CD4-positive, alpha-beta T cell treated with Interleukin-17A for 1 hour (primary cell): ENCODE measurements around the gene CCDC32.
"Not testable (repeated sequence)": the region's sequence is repeated elsewhere in the genome, so short reads cannot be mapped to it uniquely, and the experiment has no call there.

Experiments
- DNase-seq: peaks from one replicate; pipeline ENCODE4 v3.0.0-alpha.2; 2020

Gene CCDC32, protein sequence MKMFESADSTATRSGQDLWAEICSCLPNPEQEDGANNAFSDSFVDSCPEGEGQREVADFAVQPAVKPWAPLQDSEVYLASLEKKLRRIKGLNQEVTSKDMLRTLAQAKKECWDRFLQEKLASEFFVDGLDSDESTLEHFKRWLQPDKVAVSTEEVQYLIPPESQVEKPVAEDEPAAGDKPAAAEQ

DNA sequence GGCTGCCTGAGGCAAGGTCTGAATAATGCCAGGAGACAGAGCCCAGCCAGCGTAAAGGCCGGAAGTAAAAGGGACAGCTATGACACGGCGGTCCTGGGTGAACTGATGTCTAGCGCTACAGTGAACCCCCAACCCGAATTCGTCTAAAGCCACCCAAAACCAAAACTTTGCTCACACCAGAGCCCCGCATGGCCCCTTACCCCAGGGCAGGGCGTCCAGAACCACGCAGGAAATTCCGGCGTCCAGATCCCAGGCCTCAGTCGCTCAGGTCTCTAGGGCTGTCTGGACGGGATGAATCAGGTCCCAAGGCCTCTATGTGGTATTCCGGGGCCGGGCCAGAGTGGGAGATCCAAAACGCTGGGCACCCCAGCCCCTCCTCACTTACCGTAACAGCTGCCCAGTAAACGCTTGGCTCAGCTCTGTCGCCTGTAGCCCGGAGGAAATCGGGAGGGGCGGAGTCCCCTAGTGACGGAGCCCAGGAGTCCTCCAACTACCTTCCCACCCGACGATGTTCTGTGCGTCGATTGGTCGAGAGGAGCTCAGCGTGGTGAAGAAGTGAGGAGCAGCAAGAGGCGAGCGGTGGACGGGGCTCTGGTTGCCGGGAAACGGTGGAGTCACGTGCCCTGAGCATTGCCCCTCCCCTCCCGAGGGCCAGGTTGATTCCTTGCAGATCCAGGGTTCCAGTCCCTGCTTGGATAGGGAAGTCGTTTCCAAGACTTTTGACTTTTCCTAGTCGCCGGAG is at the start of gene CCDC32:
CCDC32 (minus strand) TSS at position 452 of the 742 bp plus-strand sequence. CDS start 2,027 bp downstream, outside the sequence.
- DNase-seq: peak; percentile 96

- DNase-seq: no peak
These were observed 48.2 kb upstream of the CCDC32 start for GRCh38 chr15:40613080-40613479.

- DNase-seq: no peak
These were observed 39.1 kb upstream of the CCDC32 start for GRCh38 chr15:40603935-40604334.

DNA sequence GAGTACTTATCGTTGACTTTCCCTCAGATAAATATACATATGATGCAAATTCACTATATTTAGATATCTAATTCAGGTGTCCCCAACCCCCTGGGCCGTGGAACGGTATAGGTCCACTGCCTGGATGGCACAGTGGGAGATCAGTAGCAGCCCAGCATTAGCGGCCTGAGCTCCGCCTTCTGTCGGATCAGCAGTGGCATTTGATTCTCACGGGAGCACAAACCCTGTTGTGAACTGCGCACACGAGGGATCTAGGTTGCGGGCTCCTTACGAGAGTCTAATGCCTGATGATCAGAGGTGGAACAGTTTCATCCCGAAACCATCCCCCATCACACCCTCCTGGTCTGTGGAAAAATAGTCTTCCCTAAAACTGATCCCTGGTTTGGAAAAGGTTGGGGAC is 36.1 kb upstream of the CCDC32 start:
- DNase-seq: no peak

DNA sequence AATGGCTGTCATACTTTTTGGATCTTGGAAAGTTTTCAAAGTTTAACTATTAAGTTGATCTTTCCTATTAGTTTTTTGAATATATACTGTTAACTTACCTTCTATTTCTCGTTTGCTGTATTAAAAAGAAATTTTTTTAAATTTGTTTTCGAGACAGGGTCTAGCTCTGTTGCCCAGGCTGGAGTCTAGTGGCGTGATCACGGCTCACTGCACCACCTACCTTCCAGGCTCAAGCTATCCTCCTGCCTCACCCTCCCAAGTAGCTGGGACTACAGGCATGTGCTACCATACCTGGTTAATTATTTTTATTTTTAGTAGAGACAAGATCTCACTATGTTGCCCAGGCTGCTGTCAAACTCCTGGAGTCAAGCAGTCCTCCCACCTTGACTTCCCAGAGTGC is 33.8 kb upstream of the CCDC32 start:
- DNase-seq: no peak

DNA sequence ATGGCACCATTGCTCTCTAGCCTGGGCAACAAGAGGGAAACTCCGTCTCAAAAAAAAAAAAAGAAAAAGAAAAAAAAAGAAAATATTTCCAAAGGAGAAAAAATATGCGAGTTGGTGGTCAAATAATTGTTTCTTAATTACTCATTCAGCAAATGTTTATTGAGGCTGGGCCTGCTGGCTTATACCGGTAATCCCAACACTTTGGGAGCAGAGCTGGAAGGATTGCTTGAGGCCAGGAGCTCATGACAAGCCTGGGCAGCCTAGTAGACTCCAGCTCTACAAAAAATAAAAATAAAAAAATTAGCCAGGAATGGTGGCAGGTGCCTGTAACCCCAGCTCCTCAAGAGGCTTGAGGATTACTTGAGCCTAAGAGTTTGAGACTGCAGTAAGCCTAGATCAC is 33.3 kb upstream of the CCDC32 start:
- no peak for DNase-seq

DNA sequence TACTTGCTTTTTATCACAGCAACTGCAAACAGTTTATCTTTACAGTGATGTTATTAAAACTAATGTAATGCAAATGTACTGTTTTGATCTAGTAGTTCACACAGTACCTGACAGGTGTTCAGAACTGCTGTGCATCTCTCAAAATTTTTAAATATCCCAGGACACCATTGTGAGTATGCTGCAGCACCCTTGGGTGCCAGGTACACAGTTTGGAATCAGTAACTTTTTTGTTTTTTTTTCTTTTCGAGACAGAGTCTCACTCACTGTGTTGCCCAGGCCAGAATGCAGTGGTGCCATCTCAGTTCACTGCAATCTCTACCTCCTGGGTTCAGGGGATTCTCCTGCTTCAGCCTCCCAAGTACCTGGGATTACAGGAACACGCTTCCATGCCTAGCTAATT is 32.2 kb upstream of the CCDC32 start:
- DNase-seq: no peak

DNA sequence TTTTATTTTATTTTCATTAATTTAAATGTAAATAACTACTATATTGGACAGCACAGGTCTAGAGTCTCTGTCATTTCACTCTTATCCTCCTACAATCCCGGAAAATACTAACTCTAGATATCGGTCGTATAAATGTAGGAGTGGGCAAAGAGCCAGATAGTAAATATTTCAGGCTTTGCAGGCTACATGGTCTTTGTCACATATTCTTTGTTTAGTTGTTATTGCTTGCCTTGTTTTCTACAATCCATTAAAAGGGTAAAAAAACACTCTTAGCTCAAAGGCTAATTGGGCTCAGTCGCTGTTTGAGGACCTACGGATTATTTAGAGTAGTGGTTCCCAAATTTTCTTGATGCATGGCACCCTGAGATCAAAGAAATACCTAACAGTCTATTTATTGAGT is 30.9 kb upstream of the CCDC32 start:
- no peak for DNase-seq

- DNase-seq: no peak
These were observed 30.4 kb upstream of the CCDC32 start for GRCh38 chr15:40595219-40595618.

GRCh38 chr15:40594429-40594836 is 29.6 kb upstream of the CCDC32 start:
- no peak for DNase-seq

DNA sequence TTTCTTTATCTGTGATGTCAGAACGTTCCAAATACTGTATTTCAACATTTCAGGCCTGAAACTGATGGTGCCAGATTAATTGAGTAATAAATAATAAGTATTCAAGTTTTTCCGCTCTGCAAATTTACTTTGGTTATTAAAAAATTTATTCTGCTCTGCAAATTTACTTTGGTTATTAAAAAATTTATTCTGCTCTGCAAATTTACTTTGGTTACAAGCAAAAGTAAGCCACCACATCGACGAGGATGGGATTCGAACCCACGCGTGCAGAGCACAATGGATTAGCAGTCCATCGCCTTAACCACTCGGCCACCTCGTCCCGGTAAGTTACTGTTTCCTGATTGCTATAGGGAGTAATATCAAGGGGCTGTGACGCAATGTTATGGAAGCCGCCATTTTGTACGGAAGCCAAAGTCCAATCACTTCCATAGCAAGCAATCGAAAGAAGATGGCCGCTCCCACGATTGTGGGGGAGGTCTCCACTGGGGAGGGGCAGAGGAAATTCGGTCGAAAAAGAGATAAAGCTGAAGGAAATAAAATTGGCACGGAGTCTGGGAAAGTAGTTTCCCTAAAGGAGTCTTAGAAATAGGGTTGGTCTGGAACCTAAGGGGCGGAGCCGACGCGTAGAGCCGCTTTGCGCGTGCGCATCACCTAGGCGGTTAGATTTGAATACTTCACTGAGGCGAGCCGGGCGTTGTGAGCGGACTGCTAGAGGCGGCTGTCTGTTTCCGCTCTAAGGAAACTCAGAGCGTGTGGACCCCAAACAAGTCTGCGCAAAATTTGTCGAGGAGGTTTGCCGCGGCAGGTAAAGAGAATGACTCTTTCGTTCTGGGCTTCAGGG is 29.0 kb upstream of the CCDC32 start, which contains the start of gene KNL1:
KNL1 (plus strand) TSS at position 662 of the 841 bp plus-strand sequence. CDS start 8,683 bp downstream, outside the sequence.
- peak; percentile 96 for DNase-seq

DNA sequence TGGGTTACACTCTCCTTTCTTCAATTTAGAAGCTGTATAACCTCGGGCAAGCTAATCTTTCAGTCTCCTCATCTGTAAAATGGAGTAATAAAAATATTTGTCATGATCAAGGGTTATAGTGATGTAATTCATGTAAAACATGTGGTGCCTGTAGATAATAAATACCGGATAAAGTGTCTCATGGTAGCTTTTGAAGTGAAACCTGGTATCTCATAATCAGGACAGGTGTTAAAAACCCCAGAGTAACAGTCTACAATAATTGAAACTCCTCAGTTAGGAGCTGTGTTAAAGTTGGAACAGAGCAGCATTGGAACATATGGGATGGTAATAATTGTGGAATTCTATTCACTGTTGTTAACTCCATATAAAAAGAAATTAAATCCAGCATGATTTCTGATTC is 28.3 kb upstream of the CCDC32 start:
- DNase-seq: peak; percentile 55

DNA sequence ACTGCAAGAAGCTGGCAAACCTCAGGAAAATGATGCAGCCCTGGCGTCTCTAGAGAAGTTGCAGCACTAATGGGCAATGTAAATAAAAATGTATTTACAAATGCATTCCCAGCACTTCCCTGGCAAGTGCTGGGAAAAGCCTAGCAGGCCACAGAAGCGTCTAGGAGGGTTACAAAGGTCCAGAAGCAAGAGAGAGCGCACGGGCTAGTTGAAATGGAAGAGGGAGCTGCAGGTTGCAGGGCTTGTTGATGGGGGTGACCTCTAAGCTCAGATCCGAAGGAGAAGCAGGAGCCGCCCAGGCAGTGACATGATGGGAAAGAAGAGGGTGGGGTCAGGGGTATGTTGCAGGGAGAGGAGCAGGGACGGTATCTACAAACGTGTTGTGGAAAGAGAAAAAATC is 26.5 kb upstream of the CCDC32 start:
- no peak for DNase-seq

DNA sequence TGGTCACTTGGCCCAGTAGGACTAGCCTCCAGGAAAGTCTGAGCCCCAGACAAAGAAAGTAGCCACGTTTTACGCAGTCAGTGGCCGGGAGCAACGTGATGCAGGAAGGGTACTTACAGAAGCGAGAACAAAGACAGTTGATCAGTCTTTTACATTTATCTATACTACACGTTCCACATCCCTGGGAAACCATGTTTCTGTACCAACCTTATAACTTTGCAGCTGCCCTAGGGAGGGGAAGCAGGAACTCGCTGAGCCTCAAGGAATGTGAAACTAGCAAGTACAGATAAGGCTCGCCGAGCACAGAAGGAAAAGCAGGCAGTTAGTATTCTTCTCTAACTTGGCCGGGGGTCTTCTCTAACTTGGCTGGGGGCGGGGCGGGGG is 25.8 kb upstream of the CCDC32 start:
- no peak for DNase-seq

DNA sequence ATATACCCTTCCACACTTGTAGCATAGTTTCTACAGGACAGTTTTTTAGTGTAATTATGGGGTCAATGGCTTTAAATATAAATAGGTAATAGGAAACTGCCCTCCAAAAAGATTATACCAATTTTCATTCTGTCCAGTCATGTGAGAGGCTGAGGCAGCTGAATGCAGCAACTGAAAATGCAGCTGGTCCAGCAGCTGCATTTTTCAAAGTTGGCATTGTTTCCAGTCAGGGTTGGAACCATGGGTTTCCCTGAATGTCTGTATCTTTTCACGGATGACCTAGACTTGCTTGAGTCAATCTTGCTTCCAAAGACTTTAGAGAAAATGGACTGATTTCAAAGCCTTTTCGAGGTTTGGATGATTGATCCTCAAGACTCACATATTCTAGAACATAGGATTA is 19.3 kb upstream of the CCDC32 start:
- no peak for DNase-seq

- peak; percentile 51 for DNase-seq
These were observed 17.9 kb upstream of the CCDC32 start for GRCh38 chr15:40582726-40583246.

DNA sequence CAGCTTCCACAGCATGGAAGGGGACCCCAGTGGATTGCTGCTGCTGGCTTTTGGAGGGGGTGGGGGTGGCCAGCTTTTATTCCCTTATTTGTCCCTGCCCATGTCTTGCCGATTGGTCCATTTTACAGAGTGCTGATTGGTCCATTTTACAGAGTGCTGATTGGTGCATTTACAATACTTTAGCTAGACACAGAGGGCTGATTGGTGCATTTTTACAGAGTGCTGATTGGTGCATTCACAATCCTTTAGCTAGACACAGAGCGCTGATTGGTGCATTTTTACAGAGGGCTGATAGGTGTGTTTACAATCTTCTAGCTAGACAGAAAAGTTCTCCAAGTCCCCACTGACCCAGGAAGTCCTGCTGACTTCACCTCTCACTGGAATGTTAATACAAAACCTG is 17.0 kb upstream of the CCDC32 start:
- not testable (repeated sequence) for DNase-seq

- no peak for DNase-seq
These were observed 14.1 kb upstream of the CCDC32 start for GRCh38 chr15:40578892-40579291.

DNA sequence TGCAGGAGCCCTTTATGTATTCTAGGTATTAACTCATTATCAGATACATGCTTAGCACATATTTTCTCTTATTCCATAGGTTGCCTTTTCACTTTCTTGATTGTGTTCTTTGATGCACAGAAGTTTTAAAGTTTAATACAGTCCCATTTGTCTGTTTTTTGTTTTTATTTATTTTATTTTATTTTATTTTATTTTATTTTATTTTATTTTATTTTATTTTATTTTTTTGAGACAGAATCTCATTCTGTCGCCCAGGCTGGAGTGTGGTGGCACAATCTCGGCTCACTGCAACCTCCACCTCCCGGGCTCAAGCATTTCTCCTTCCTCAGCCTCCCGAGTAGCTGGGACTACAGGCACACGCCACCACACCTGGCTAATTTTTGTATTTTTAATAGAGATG is 12.1 kb upstream of the CCDC32 start:
- not testable (repeated sequence) for DNase-seq

- DNase-seq: no peak
These were observed 10.3 kb upstream of the CCDC32 start for GRCh38 chr15:40575113-40575512.

DNA sequence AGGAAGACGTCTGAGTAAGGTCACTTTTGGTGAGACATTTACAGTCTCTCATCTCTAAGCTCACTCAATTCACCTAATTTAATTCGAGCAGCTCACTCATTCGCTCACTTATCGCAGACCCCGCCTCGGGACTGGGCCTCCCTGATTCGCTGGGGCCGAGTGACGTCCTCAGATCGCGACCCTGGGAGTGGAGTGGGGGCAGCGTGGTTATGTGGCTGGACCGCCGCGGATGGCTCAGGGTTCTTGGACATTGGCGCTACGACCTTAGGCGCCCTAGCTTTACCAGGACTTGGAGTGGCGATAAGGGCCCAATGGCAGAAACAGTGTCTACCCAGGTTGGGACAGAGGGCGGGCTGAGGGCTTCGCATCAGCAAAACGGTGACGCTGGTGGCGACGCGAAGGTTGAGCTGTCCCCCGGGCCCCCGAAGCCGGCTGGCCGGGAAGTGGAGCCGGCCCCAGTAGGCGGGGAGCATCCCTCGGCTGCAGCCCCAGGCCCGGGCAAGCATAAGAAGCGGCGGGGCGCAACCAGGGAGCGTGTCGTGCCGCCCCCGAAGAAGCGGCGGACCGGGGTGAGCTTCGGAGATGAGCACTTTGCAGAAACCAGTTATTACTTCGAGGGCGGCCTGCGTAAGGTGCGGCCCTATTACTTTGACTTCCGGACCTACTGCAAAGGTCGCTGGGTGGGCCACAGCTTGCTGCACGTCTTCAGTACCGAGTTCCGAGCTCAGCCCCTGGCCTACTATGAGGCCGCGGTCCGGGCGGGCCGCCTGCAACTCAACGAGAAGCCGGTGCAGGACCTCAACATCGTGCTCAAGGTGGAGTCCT is 4.5 kb upstream of the CCDC32 start, which contains the start of gene RPUSD2:
RPUSD2 (plus strand) TSS at position 171 of the 825 bp plus-strand sequence; CDS start at position 210, 39 bp downstream.
- peak; percentile 92 for DNase-seq

DNA sequence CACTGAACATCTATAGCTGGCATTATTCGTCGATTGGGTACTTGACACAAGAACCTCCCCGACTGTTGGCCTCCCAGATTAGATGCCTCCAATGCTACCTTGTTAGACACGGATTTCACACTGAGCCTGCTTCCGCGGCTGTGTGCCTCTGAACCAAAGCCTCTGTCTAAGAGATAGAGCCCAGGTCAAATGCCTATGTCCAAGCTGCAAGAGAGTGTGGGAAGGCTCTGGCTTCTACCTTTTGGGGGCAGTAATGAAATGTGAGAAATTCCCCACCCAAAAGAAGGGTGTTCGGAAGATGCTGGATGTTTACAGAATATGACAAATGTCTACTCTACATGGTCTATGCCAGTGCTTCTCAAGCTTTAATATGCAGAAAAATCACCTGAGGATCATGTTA is 2.3 kb upstream of the CCDC32 start:
- peak; percentile 15 for DNase-seq
